Mesenchymal stem cell (in vitro differentiated cells and primary cell): ENCODE results near the gene TCP11.

ENCODE experiments used
- DNase-seq: peaks from one replicate; pipeline ENCODE4 v3.0.0-alpha.2; 2013
- H2AFZ ChIP-seq: one replicate; pipeline ENCODE4 v1.6.1; 2013; ENCODE audit warnings: low read depth, mild to moderate bottlenecking, control low read depth, inconsistent platforms, low read length, moderate library complexity
- H2AK5ac ChIP-seq: 2 replicates; pipeline ENCODE4 v1.6.1; 2013; ENCODE audit warnings: low read length, moderate library complexity, mild to moderate bottlenecking, inconsistent platforms; ENCODE audit not compliant: severe bottlenecking
- H2BK120ac ChIP-seq: one replicate; pipeline ENCODE4 v1.6.1; 2013; ENCODE audit warnings: low read depth, mild to moderate bottlenecking, inconsistent platforms, low read length, moderate library complexity
- H2BK12ac ChIP-seq, 2 experiments: one replicate each; pipeline ENCODE4 v1.6.1; 2013; ENCODE audit warnings: inconsistent platforms in 2 of 2, low read length in 2 of 2, mild to moderate bottlenecking in 2 of 2, moderate library complexity in 2 of 2, control low read depth in 1 of 2
- H2BK15ac ChIP-seq: one replicate; pipeline ENCODE4 v1.6.1; 2013; ENCODE audit warnings: mild to moderate bottlenecking, low read depth, inconsistent platforms; ENCODE audit not compliant: poor library complexity, severe bottlenecking
- H2BK5ac ChIP-seq: 2 replicates; pipeline ENCODE4 v1.6.1; 2013; ENCODE audit warnings: low read depth, mild to moderate bottlenecking, low read length, control low read depth, inconsistent platforms; ENCODE audit not compliant: poor library complexity, severe bottlenecking
- H3K14ac ChIP-seq, 2 experiments: one replicate each; pipeline ENCODE4 v1.6.1; 2013; ENCODE audit warnings: inconsistent platforms in 2 of 2, low read length in 2 of 2, control low read depth in 1 of 2, mild to moderate bottlenecking in 1 of 2, moderate library complexity in 1 of 2
- H3K18ac ChIP-seq, 2 experiments: one replicate each; pipeline ENCODE4 v1.6.1; 2013; ENCODE audit warnings: inconsistent platforms in 2 of 2, low read length in 2 of 2, control low read depth in 1 of 2, low read depth in 1 of 2, mild to moderate bottlenecking in 1 of 2
- H3K23ac ChIP-seq, 2 experiments: one replicate each; pipeline ENCODE4 v1.6.1; 2013; ENCODE audit warnings: inconsistent platforms in 2 of 2, low read length in 2 of 2, mild to moderate bottlenecking in 2 of 2, moderate library complexity in 2 of 2, control low read depth in 1 of 2
- H3K27ac ChIP-seq: 2 replicates; pipeline ENCODE4 v1.5.1; 2013; ENCODE audit warnings: mild to moderate bottlenecking, moderate library complexity, low read length, control low read depth, inconsistent platforms; ENCODE audit not compliant: poor library complexity, severe bottlenecking
- H3K27me3 ChIP-seq, 2 experiments: 2 replicates each; pipeline versions ENCODE4 v1.6.1 to v1.7.0; 2013; ENCODE audit warnings: low read length in 2 of 2, mild to moderate bottlenecking in 2 of 2, moderate library complexity in 2 of 2, control low read depth in 1 of 2, inconsistent platforms in 1 of 2; ENCODE audit not compliant: control insufficient read depth in 1 of 2, insufficient read depth in 1 of 2
- H3K36me3 ChIP-seq, 2 experiments: 2 replicates each; pipeline versions ENCODE4 v1.6.1 to v1.7.0; 2013; ENCODE audit warnings: low read length in 2 of 2, control low read depth in 1 of 2, inconsistent platforms in 1 of 2, low read depth in 1 of 2, mild to moderate bottlenecking in 1 of 2; ENCODE audit not compliant: insufficient read depth in 2 of 2, control insufficient read depth in 1 of 2
- H3K4ac ChIP-seq, 2 experiments: one replicate each; pipeline ENCODE4 v1.6.1; 2013; ENCODE audit warnings: inconsistent platforms in 2 of 2, low read length in 2 of 2, mild to moderate bottlenecking in 2 of 2, moderate library complexity in 2 of 2, control low read depth in 1 of 2, low read depth in 1 of 2
- H3K4me1 ChIP-seq: 2 replicates; pipeline ENCODE4 v1.6.1; 2013; ENCODE audit warnings: low read depth, low read length, control low read depth; ENCODE audit not compliant: control insufficient read depth, insufficient read depth
- H3K4me2 ChIP-seq: 2 replicates; pipeline ENCODE4 v1.6.1; 2013; ENCODE audit warnings: low read length, mild to moderate bottlenecking, inconsistent platforms; ENCODE audit not compliant: poor library complexity, severe bottlenecking
- H3K4me3 ChIP-seq, 2 experiments: 2 replicates each; pipeline versions ENCODE4 v1.5.1 to v1.7.0; 2013; ENCODE audit warnings: low read length in 2 of 2, mild to moderate bottlenecking in 2 of 2, control low read depth in 1 of 2, low read depth in 1 of 2; ENCODE audit not compliant: insufficient read depth in 1 of 2
- H3K79me1 ChIP-seq: replicated peaks from 2 replicates; pipeline ENCODE4 v1.6.1; 2013; ENCODE audit warnings: mild to moderate bottlenecking, control low read depth, low read length, inconsistent platforms; ENCODE audit not compliant: poor library complexity, severe bottlenecking
- H3K9ac ChIP-seq: 2 replicates; pipeline ENCODE4 v1.7.0; 2013; ENCODE audit warnings: mild to moderate bottlenecking, low read length, moderate library complexity
- H3K9me3 ChIP-seq: 2 replicates; pipeline ENCODE4 v1.7.0; 2013; ENCODE audit warnings: mild to moderate bottlenecking, low read length; ENCODE audit not compliant: control insufficient read depth
- H4K8ac ChIP-seq: one replicate; pipeline ENCODE4 v1.6.1; 2013; ENCODE audit warnings: inconsistent platforms, mild to moderate bottlenecking, low read length, moderate library complexity
- H4K91ac ChIP-seq: one replicate; pipeline ENCODE4 v1.6.1; 2013; ENCODE audit warnings: mild to moderate bottlenecking, low read length, inconsistent platforms
- WGBS: methylation state at CpG from one replicate; pipeline ENCODE4 v1.1.7; 2013; ENCODE audit warnings: mixed read lengths; 5-methylcytosine and 5-hydroxymethylcytosine counted together

The TCP11 gene

DNA sequence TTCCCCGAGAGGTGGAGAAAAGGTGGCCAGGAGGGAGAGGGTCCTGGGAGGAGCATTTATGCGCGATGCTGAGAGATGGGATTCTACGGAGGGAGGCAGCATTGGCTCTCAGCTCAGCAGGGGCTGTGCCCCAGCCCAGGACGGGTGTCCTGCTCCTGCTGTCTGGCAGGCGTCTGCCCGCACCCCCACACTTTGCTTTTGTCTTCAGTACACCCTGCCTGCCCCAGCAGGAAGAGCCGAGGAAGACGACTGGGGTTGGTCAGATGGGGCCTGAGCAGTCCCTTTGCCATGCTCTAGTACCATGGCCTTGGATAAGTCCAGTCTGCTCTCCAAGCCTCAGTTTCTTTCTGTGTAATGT is 68.5 kb downstream of the TCP11 start:
- Histone ChIP-seq H2AK5ac (no peak overlapping the region), H3K27me3 (no peaks in the 10 kb centered on the region), H3K18ac (no peak overlapping the region), H4K91ac (no peak overlapping the region), H2AFZ (no peak overlapping the region), H2BK15ac (no peak overlapping the region), H2BK12ac (no peak overlapping the region), H3K23ac (no peak overlapping the region), H3K36me3 (peaks cover 11 to 46% of the 10 kb centered on the region in 2 experiments), H3K79me1 (peaks cover 4% of the 10 kb centered on the region), H3K14ac (no peak overlapping the region), H2BK120ac (no peak overlapping the region), H3K4me2 (no peak overlapping the region), H4K8ac (no peak overlapping the region), H3K27ac (no peak overlapping the region), H3K4me1 (peaks cover 2% of the 10 kb centered on the region), H3K9me3 (no peaks in the 10 kb centered on the region), H3K9ac (no peak overlapping the region), H3K4ac (no peak overlapping the region), H2BK5ac (no peak overlapping the region), H3K4me3 (no peak overlapping the region)
- WGBS = 95% methylated on average over 9 of the region's 9 CpGs
- DNase-seq = no peak

DNA sequence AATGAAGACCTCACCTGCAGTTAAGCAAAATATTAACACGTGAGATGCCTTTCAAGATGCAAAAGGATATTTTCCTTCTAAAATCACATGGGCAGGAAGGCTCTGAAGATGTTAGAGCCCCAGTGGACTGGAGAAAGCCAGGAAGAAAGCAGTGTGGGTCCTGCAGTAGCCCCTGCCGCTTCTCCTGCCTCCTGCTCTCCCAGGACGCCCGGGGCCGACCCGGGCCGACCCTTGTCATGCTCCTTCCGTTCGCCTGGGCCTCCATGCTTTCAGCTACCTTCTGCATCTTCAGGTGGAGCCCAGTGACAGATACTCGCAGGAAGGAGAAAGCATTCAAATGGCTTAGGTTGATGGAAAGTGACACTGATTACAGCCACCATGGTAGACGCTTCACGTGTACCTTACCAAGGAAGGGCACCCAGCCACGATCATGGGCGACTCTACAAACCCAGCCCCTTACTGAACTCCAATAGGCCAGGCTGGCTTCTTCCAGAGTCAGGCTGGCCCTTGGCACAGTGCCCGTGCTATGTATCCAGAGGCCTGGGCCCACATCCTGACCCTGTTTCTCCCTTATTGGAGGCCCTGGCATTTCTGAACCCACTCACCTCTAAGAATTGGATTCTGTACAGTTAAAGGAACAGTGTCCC is 69.0 kb downstream of the TCP11 start:
- H2BK5ac ChIP-seq = no peak overlapping the region
- no peak overlapping the region for H2BK15ac ChIP-seq
- no peak overlapping the region for H3K27ac ChIP-seq
- no peak overlapping the region for H2BK12ac ChIP-seq
- H3K14ac ChIP-seq = no peak overlapping the region
- no peak overlapping the region for H3K23ac ChIP-seq
- no peak overlapping the region for H3K4me2 ChIP-seq
- no peaks in the 10 kb centered on the region for H3K9me3 ChIP-seq
- no peak overlapping the region for H4K91ac ChIP-seq
- H3K4me3 ChIP-seq = no peak overlapping the region
- H3K79me1 ChIP-seq = peaks cover 4% of the 10 kb centered on the region
- no peak overlapping the region for H2BK120ac ChIP-seq
- no peak overlapping the region for H3K9ac ChIP-seq
- WGBS = 87% methylated on average over 14 of the region's 15 CpGs
- H2AFZ ChIP-seq = no peak overlapping the region
- H3K4ac ChIP-seq = no peak overlapping the region
- no peaks in the 10 kb centered on the region for H3K27me3 ChIP-seq
- H4K8ac ChIP-seq = no peak overlapping the region
- no peak overlapping the region for H2AK5ac ChIP-seq
- peaks cover 11 to 43% of the 10 kb centered on the region in 2 experiments for H3K36me3 ChIP-seq
- DNase-seq = no peak
- H3K18ac ChIP-seq = no peak overlapping the region
- peaks cover 2% of the 10 kb centered on the region for H3K4me1 ChIP-seq

DNA sequence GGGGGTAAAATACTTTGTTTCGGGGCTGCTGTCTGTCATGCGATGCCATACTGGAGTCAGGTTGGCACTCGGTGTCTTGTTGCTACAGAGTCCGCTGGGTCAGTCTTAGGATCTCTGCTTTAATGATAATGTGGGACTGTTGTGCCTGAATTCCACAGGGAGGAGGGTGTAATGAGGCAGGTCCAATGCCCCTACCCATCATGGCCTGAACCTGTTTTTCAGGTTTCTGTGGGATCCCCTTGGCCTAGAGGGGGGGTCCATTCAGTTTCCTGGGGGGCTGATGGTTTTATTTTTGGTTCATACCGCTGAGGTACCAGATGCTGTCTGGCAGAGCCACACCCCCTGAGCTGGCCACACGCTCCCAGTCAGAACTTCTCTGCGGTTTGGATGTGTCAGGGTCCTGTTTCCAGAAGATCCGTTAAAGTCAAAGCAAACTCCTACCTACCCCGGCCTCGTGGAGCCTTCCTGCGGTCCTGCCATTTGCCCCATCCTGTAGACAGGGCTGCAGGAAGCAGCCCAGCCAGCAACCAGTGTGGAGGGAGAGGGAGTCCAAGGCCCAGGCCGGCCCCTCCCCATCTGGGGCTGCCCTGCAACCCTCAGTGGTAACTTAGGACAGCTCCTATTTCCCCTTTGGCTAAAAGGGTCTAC is 69.7 kb downstream of the TCP11 start:
- Histone ChIP-seq H3K27ac (no peak overlapping the region), H3K79me1 (peaks cover 4% of the 10 kb centered on the region)

DNA sequence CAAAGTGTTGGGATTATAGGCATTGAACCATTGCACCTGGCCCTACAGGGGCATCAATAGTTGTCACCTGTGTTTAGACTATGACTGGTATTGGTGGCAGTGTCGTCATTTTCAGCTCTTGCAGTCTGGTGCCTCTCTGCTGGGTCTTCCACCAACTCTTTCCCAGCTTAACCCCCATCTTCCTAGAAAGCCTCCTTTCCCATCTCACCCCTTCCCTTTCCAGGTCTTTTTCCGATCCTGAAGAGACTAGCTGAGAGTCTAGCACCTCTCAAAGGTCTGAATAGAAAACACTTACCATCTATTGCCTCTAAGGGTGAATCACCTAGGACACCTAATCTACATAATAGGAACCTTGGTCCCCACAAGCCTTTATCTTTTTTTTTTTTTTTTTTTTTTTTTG is 71.0 kb downstream of the TCP11 start:
- 82% methylated on average over 2 of the region's 2 CpGs for WGBS
- H3K4me3 ChIP-seq = no peak overlapping the region
- no peak overlapping the region for H3K23ac ChIP-seq

More for the DNA sequence above, 69.7 kb downstream of the TCP11 start:
- no peak overlapping the region for H2BK15ac ChIP-seq
- no peak overlapping the region for H3K9ac ChIP-seq
- no peak overlapping the region for H3K4me2 ChIP-seq
- H4K91ac ChIP-seq = no peak overlapping the region
- no peak overlapping the region for H3K14ac ChIP-seq
- H2BK5ac ChIP-seq = no peak overlapping the region
- no peak overlapping the region for H2BK12ac ChIP-seq
- H4K8ac ChIP-seq = no peak overlapping the region
- WGBS = 90% methylated on average over 12 of the region's 12 CpGs
- H3K9me3 ChIP-seq = no peaks in the 10 kb centered on the region
- no peaks in the 10 kb centered on the region for H3K27me3 ChIP-seq
- H2AK5ac ChIP-seq = no peak overlapping the region
- H3K4me1 ChIP-seq = peaks cover 2% of the 10 kb centered on the region
- no peak overlapping the region for H2BK120ac ChIP-seq
- no peak overlapping the region for H3K18ac ChIP-seq
- H3K4ac ChIP-seq = no peak overlapping the region
- H3K4me3 ChIP-seq = no peak overlapping the region
- H3K36me3 ChIP-seq = peaks cover 8 to 48% of the 10 kb centered on the region in 2 experiments
- no peak overlapping the region for H2AFZ ChIP-seq
- H3K23ac ChIP-seq = no peak overlapping the region
- no peak for DNase-seq

More for the DNA sequence above, 71.0 kb downstream of the TCP11 start:
- Histone ChIP-seq H3K36me3 (peaks cover 15 to 61% of the 10 kb centered on the region in 2 experiments), H2AFZ (no peak overlapping the region), H3K14ac (no peak overlapping the region), H4K91ac (no peak overlapping the region), H3K18ac (no peak overlapping the region), H3K79me1 (peaks cover 5% of the 10 kb centered on the region), H3K27me3 (no peaks in the 10 kb centered on the region), H2AK5ac (no peak overlapping the region), H3K9me3 (no peaks in the 10 kb centered on the region), H2BK12ac (no peak overlapping the region), H3K4ac (no peak overlapping the region), H2BK5ac (no peak overlapping the region), H3K4me2 (no peak overlapping the region), H2BK15ac (no peak overlapping the region), H3K9ac (no peak overlapping the region), H4K8ac (no peak overlapping the region), H3K4me1 (peaks cover 2% of the 10 kb centered on the region), H2BK120ac (no peak overlapping the region), H3K27ac (no peak overlapping the region)
- no peak for DNase-seq
